HepG2 (cell line): ENCODE results near the gene SIRT7. TPM values are rescaled to one million over a fixed set of nuclear protein-coding genes. Genes with fewer than 3 reads are reported as not detected.

ENCODE experiments used
- CBFB ChIP-seq: sonication (generic); formaldehyde crosslinking; IDR thresholded peaks from 2 replicates; pipeline ENCODE4 v1.4.0; 2020; ENCODE audit warnings: missing genetic modification reagents
- FOXO1 ChIP-seq: sonication (generic); formaldehyde crosslinking; IDR thresholded peaks from 2 replicates; pipeline ENCODE4 v1.4.0; 2020; ENCODE audit warnings: missing genetic modification reagents
- GATAD1 ChIP-seq: IDR thresholded peaks from 2 replicates; pipeline ENCODE4 v1.6.1; 2016; ENCODE audit warnings: missing genetic modification reagents, missing compliant biosample characterization
- GATAD2A ChIP-seq: IDR thresholded peaks from 2 replicates; pipeline ENCODE4 v1.6.1; 2016
- HDAC1 ChIP-seq: sonication (generic); formaldehyde crosslinking; IDR thresholded peaks from 2 replicates; pipeline ENCODE4 v1.5.1; 2020; ENCODE audit warnings: mild to moderate bottlenecking, missing genetic modification reagents
- HMGA1 ChIP-seq: sonication (generic); formaldehyde crosslinking; conservative IDR thresholded peaks from 2 replicates; pipeline ENCODE4 v1.4.0; 2020; ENCODE audit warnings: missing genetic modification reagents
- MEF2D ChIP-seq: sonication (generic); formaldehyde crosslinking; IDR thresholded peaks from 2 replicates; pipeline ENCODE4 v1.5.1; 2020; ENCODE audit warnings: mild to moderate bottlenecking, missing genetic modification reagents
- MEIS2 ChIP-seq: sonication (generic); formaldehyde crosslinking; IDR thresholded peaks from 2 replicates; pipeline ENCODE4 v1.9.0; 2021; ENCODE audit warnings: mild to moderate bottlenecking, missing genetic modification reagents
- ONECUT2 ChIP-seq: sonication (generic); formaldehyde crosslinking; IDR thresholded peaks from 2 replicates; pipeline ENCODE4 v1.4.0; 2020; ENCODE audit warnings: missing genetic modification reagents
- PITX1 ChIP-seq: sonication (generic); formaldehyde crosslinking; IDR thresholded peaks from 2 replicates; pipeline ENCODE4 v1.5.1; 2020; ENCODE audit warnings: mild to moderate bottlenecking, missing genetic modification reagents
- RELA ChIP-seq: sonication (generic); formaldehyde crosslinking; IDR thresholded peaks from 2 replicates; pipeline ENCODE4 v1.4.0; 2020; ENCODE audit warnings: missing genetic modification reagents
- SP5 ChIP-seq: IDR thresholded peaks from 2 replicates; pipeline ENCODE4 v1.6.1; 2016; ENCODE audit warnings: low read depth, borderline replicate concordance
- TCF12 ChIP-seq, 2 experiments: fragments of 450-650 bp in 1 of 2; sonication (generic) in 1 of 2; formaldehyde crosslinking in 1 of 2; IDR thresholded peaks; 2 replicates each; pipeline versions ENCODE4 v1.6.1 to v1.8.0; 2017 to 2022; ENCODE audit warnings: antibody characterized with exemption in 1 of 2, mild to moderate bottlenecking in 1 of 2, missing genetic modification reagents in 1 of 2, moderate library complexity in 1 of 2
- TOPORS ChIP-seq: sonication (generic); formaldehyde crosslinking; IDR thresholded peaks from 2 replicates; pipeline ENCODE4 v1.8.0; 2023; ENCODE audit warnings: mild to moderate bottlenecking, missing genetic modification reagents
- ZBTB1 ChIP-seq: sonication (generic); formaldehyde crosslinking; IDR thresholded peaks from 2 replicates; pipeline ENCODE4 v1.4.0; 2020; ENCODE audit warnings: missing genetic modification reagents, borderline replicate concordance
- ZFP36 ChIP-seq: fragments of 150-350 bp; IDR thresholded peaks from 2 replicates; pipeline ENCODE4 v1.6.1; 2018; ENCODE audit warnings: borderline replicate concordance, low read length, low read depth; ENCODE audit not compliant: partially characterized antibody
- ZIK1 ChIP-seq: sonication (generic); formaldehyde crosslinking; IDR thresholded peaks from 2 replicates; pipeline ENCODE4 v1.5.0; 2020; ENCODE audit warnings: mild to moderate bottlenecking, low read depth, missing genetic modification reagents, borderline replicate concordance
- ZNF337 ChIP-seq: sonication (generic); formaldehyde crosslinking; IDR thresholded peaks from 2 replicates; pipeline ENCODE4 v1.5.1; 2020; ENCODE audit warnings: missing genetic modification reagents, low read depth, mild to moderate bottlenecking, borderline replicate concordance
- ZNF530 ChIP-seq: sonication (generic); formaldehyde crosslinking; IDR thresholded peaks from 2 replicates; pipeline ENCODE4 v1.5.0; 2020; ENCODE audit warnings: low read depth, mild to moderate bottlenecking, missing genetic modification reagents
- ZNF543 ChIP-seq: sonication (generic); formaldehyde crosslinking; IDR thresholded peaks from 2 replicates; pipeline ENCODE4 v1.4.0; 2020; ENCODE audit warnings: mild to moderate bottlenecking, missing genetic modification reagents
- ZNF678 ChIP-seq: sonication (generic); formaldehyde crosslinking; IDR thresholded peaks from 2 replicates; pipeline ENCODE4 v1.4.0; 2020; ENCODE audit warnings: mild to moderate bottlenecking, missing genetic modification reagents
- ZSCAN20 ChIP-seq: sonication (generic); formaldehyde crosslinking; IDR thresholded peaks from 2 replicates; pipeline ENCODE4 v1.4.0; 2020; ENCODE audit warnings: missing genetic modification reagents, mild to moderate bottlenecking, borderline replicate concordance
- polyA plus RNA-seq, 8 experiments: library from polyadenylated mRNA; depleted of rRNA in 3 of 8; stranded (reverse) in 7 of 8; unstranded in 1 of 8; fragments of >200 nt; fragmentation: Illumina TruSeq in 4 of 8; extraction: Trizol in 4 of 8; gene quantifications; 2 replicates each; pipeline versions ENCODE4 v1.2.1 to v1.2.3, GENCODE V29; 2011 to 2016; ENCODE audit warnings: low read depth in 4 of 8, missing spikeins in 1 of 8, mixed read lengths in 1 of 8; ENCODE audit not compliant: insufficient read depth in 1 of 8
- total RNA-seq, 5 experiments: library from RNA; depleted of rRNA; stranded (reverse); fragments of >200 nt; fragmentation: Illumina TruSeq; extraction: Trizol; gene quantifications; 2 replicates each; pipeline ENCODE4 v1.2.3, GENCODE V29; 2016; ENCODE audit warnings: low read depth in 1 of 5
- TF ChIP-seq, protein P1 (sequence below): sonication (generic); formaldehyde crosslinking; IDR thresholded peaks from 2 replicates; pipeline ENCODE4 v1.5.0; 2020; ENCODE audit warnings: mild to moderate bottlenecking, missing genetic modification reagents
- TF ChIP-seq, protein P2 (sequence below): sonication (generic); formaldehyde crosslinking; IDR thresholded peaks from 2 replicates; pipeline ENCODE4 v1.4.0; 2020; ENCODE audit warnings: missing genetic modification reagents, mild to moderate bottlenecking, borderline replicate concordance
- TF ChIP-seq, protein P3 (sequence below): sonication (generic); formaldehyde crosslinking; IDR thresholded peaks from 2 replicates; pipeline ENCODE4 v1.4.0; 2020; ENCODE audit warnings: missing genetic modification reagents, low read depth, mild to moderate bottlenecking, borderline replicate concordance
- TF ChIP-seq, protein P4 (sequence below): sonication (generic); formaldehyde crosslinking; IDR thresholded peaks from 2 replicates; pipeline ENCODE4 v1.4.0; 2020; ENCODE audit warnings: missing genetic modification reagents

SIRT7 gene
- total and polyA plus RNA-seq, 2 of the 13 experiments (the other 11 are each of a cell fraction or from before 2014, with no cell fraction given), result 8.3 to 24.8 TPM

DNA sequence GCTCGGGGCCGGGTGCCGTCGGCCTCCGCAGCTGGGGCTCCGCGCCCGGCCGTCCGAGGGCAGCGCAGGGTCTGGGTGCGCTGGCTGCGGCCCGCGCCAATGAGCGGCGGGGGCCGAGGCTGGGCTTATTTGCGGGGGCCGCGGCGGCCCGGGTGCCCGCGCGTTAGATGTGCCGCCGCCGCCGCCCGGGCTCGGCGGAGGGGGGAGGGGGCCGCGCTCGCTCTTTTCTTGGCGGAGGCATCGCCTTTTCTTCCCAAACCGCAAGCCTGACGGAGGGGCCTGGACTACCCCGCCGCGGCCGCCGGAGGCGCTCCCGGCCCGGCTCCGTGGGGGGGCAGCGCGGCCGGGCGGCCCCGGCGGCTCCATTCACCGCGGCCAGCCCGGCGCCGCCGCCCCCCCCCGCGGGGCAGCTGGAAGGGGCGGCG, 43.1 kb upstream of the SIRT7 start, which contains the start of gene NOTUM (continued):
- TF ChIP-seq, protein P1, sequence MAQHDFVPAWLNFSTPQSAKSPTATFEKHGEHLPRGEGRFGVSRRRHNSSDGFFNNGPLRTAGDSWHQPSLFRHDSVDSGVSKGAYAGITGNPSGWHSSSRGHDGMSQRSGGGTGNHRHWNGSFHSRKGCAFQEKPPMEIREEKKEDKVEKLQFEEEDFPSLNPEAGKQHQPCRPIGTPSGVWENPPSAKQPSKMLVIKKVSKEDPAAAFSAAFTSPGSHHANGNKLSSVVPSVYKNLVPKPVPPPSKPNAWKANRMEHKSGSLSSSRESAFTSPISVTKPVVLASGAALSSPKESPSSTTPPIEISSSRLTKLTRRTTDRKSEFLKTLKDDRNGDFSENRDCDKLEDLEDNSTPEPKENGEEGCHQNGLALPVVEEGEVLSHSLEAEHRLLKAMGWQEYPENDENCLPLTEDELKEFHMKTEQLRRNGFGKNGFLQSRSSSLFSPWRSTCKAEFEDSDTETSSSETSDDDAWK (CRISPR knock-in tag), result no peak
- 0 out of 2 replicates have a peak, but pooled peaks have one; percentile 13 for TF ChIP-seq ZNF543 (CRISPR knock-in tag)
- TF ChIP-seq CBFB, result peak; percentile 81; the same call in 1 of the 2 replicates
- TF ChIP-seq, protein P2, sequence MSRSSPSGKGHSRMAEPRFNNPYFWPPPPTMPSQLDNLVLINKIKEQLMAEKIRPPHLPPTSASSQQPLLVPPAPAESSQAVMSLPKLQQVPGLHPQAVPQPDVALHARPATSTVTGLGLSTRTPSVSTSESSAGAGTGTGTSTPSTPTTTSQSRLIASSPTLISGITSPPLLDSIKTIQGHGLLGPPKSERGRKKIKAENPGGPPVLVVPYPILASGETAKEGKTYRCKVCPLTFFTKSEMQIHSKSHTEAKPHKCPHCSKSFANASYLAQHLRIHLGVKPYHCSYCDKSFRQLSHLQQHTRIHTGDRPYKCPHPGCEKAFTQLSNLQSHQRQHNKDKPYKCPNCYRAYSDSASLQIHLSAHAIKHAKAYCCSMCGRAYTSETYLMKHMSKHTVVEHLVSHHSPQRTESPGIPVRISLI (CRISPR knock-in tag), result no peak
- TF ChIP-seq TCF12 (IDR thresholded peaks at IDR 0.05), result no peak
- TF ChIP-seq TCF12 (CRISPR knock-in tag; IDR thresholded peaks at IDR 0.05), result no peak
- no peak for TF ChIP-seq PITX1 (CRISPR knock-in tag)
- TF ChIP-seq MEF2D (CRISPR knock-in tag), result no peak
- 0 out of 2 replicates have a peak, but pooled peaks have one; percentile 5 for TF ChIP-seq HDAC1 (CRISPR knock-in tag)
- TF ChIP-seq ZNF678 (CRISPR knock-in tag), result no peak
- TF ChIP-seq TOPORS (CRISPR knock-in tag), result no peak
- 0 out of 2 replicates have a peak, but pooled peaks have one; percentile 49 for TF ChIP-seq ZSCAN20
- TF ChIP-seq, protein P3, sequence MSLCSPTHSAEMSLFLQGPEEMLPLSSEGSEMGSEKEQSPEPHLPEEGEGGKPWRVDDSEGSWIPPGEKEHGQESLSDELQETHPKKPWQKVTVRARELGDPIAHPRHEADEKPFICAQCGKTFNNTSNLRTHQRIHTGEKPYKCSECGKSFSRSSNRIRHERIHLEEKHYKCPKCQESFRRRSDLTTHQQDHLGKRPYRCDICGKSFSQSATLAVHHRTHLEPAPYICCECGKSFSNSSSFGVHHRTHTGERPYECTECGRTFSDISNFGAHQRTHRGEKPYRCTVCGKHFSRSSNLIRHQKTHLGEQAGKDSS (CRISPR knock-in tag), result no peak
- TF ChIP-seq, protein P4, sequence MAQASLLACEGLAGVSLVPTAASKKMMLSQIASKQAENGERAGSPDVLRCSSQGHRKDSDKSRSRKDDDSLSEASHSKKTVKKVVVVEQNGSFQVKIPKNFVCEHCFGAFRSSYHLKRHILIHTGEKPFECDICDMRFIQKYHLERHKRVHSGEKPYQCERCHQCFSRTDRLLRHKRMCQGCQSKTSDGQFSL (CRISPR knock-in tag), result peak; percentile 98
- peak; percentile 2; the same call in 1 of the 2 replicates for TF ChIP-seq FOXO1 (CRISPR knock-in tag)
- no peak for TF ChIP-seq ZFP36
- no peak for TF ChIP-seq ZNF337 (CRISPR knock-in tag)
- TF ChIP-seq ZBTB1 (CRISPR knock-in tag), result no peak
- no peak for TF ChIP-seq ZNF530
- TF ChIP-seq SP5 (CRISPR knock-in tag), result no peak
- no peak for TF ChIP-seq HMGA1 (CRISPR knock-in tag)
- no peak for TF ChIP-seq GATAD1 (CRISPR knock-in tag)
- TF ChIP-seq MEIS2 (CRISPR knock-in tag), result peak; percentile 34; the same call in 1 of the 2 replicates
- TF ChIP-seq RELA, result no peak
- no peak for TF ChIP-seq GATAD2A (CRISPR knock-in tag)
- TF ChIP-seq ONECUT2 (CRISPR knock-in tag), result no peak
- no peak for TF ChIP-seq ZIK1
